Cardiac septum (tissue), 1 donor: Measurements from ENCODE around the gene EHF. TPM values are rescaled to one million over a fixed set of nuclear protein-coding genes. Genes with fewer than 3 reads are reported as not detected.

Source experiments
- DNase-seq: peaks from one replicate; pipeline ENCODE4 v3.0.0-alpha.2; 2020; ENCODE audit warnings: low spot score
- intact Hi-C: fragments of 100-400 bp; cut with DNase I; formaldehyde crosslinking; loops from one replicate; pipeline ENCODE4 v1.14.0; 2022
- total RNA-seq: library from RNA; stranded (reverse); fragmentation: NEBNext Ultra II Directional; extraction: Animal tissue kit (Norgen Biotek cat#: 25700); gene quantifications from one replicate; pipeline ENCODE4 v1.2.1, GENCODE V29; 2021
- donor health status: DM: no; HTN: no; CAD: no.

EHF gene
- total RNA-seq, 1 donor from 2014 or later: 0.08 TPM

- no peak for DNase-seq
- intact Hi-C loops: no loop called here
Observed at GRCh38 chr11:34600339-34601084, 20.4 kb upstream of the EHF start.

GRCh38 chr11:34601085-34601444 is 19.8 kb upstream of the EHF start:
- DNase-seq: no peak
- intact Hi-C loops: no loop called here

- no peak for DNase-seq
- intact Hi-C loops: no loop called here
Observed at GRCh38 chr11:34601609-34602008, 19.3 kb upstream of the EHF start.

- no peak for DNase-seq
Observed at GRCh38 chr11:34602245-34602644, 18.6 kb upstream of the EHF start.

GRCh38 chr11:34603129-34604001 is 17.5 kb upstream of the EHF start:
- DNase-seq: no peak
- intact Hi-C loops: no loop called here

More at GRCh38 chr11:34602245-34602644, 18.6 kb upstream of the EHF start:
- intact Hi-C loops: no loop called here

GRCh38 chr11:34604145-34604544 is 16.7 kb upstream of the EHF start:
- intact Hi-C loops: no loop called here
- DNase-seq: no peak

GRCh38 chr11:34604911-34605310 is 16.0 kb upstream of the EHF start:
- intact Hi-C loops: no loop called here
- no peak for DNase-seq

GRCh38 chr11:34605481-34606325 is 15.2 kb upstream of the EHF start:
- intact Hi-C loops: no loop called here
- no peak for DNase-seq

- no peak for DNase-seq
- intact Hi-C loops: no loop called here
Observed at GRCh38 chr11:34606326-34607120, 14.4 kb upstream of the EHF start.

GRCh38 chr11:34609187-34609751 is 11.6 kb upstream of the EHF start:
- intact Hi-C loops: no loop called here
- DNase-seq: no peak

- no peak for DNase-seq
- intact Hi-C loops: no loop called here
Observed at GRCh38 chr11:34609850-34610249, 11.0 kb upstream of the EHF start.

- no peak for DNase-seq
- intact Hi-C loops: no loop called here
Observed at GRCh38 chr11:34610324-34611041, 10.4 kb upstream of the EHF start.

GRCh38 chr11:34613015-34613414 is 7.9 kb upstream of the EHF start:
- DNase-seq: no peak

GRCh38 chr11:34613552-34614056 is 7.3 kb upstream of the EHF start:
- DNase-seq: no peak
- intact Hi-C loops: no loop called here

More at GRCh38 chr11:34613015-34613414, 7.9 kb upstream of the EHF start:
- intact Hi-C loops: no loop called here

- intact Hi-C loops: no loop called here
- no peak for DNase-seq
Observed at GRCh38 chr11:34614344-34615104, 6.4 kb upstream of the EHF start.

GRCh38 chr11:34616086-34616485 is 4.8 kb upstream of the EHF start:
- intact Hi-C loops: no loop called here

GRCh38 chr11:34616830-34617504 is 3.9 kb upstream of the EHF start:
- intact Hi-C loops: no loop called here
- DNase-seq: no peak

More at GRCh38 chr11:34616086-34616485, 4.8 kb upstream of the EHF start:
- no peak for DNase-seq
